GM12878 (cell line): ENCODE results near the gene KCNK13. TPM values are rescaled to one million over a fixed set of nuclear protein-coding genes. Genes with fewer than 3 reads are reported as not detected.

Experiments used
- CHD4 ChIP-seq: fragments of 200-600 bp; sonication (generic); IDR thresholded peaks from 2 replicates; pipeline ENCODE4 v1.6.1; 2016; ENCODE audit warnings: mild to moderate bottlenecking
- CTCF ChIP-seq, 3 experiments: IDR thresholded peaks in 2 of 3; conservative IDR thresholded peaks in 1 of 3; 2 replicates each; pipeline ENCODE4 v1.5.1; 2011; ENCODE audit warnings: low read depth in 3 of 3, low read length in 3 of 3, mild to moderate bottlenecking in 3 of 3, control low read depth in 2 of 3, moderate library complexity in 2 of 3, inconsistent platforms in 1 of 3, mixed read lengths in 1 of 3; ENCODE audit not compliant: control insufficient read depth in 2 of 3, insufficient read depth in 1 of 3; ENCODE audit errors: extremely low read depth in 1 of 3
- ESRRA ChIP-seq: IDR thresholded peaks from 2 replicates; pipeline ENCODE4 v1.6.1; 2012; ENCODE audit warnings: mild to moderate bottlenecking, low read length, improper control_type of control experiment
- KDM1A ChIP-seq: fragments of 200-600 bp; sonication (generic); IDR thresholded peaks from 2 replicates; pipeline ENCODE4 v1.6.1; 2016; ENCODE audit warnings: borderline replicate concordance
- MXI1 ChIP-seq: fragments of 150-350 bp; IDR thresholded peaks from 2 replicates; pipeline ENCODE4 v1.6.1; 2011; ENCODE audit warnings: low read depth, mild to moderate bottlenecking, inconsistent platforms, low read length, improper control_type of control experiment
- SP1 ChIP-seq: IDR thresholded peaks from one replicate; pipeline ENCODE4 v1.6.1; 2011; ENCODE audit warnings: low read depth, low read length
- STAT3 ChIP-seq: IDR thresholded peaks from 2 replicates; pipeline ENCODE4 v1.6.1; 2011; ENCODE audit warnings: low read depth, low read length, improper control_type of control experiment
- TAF1 ChIP-seq: IDR thresholded peaks from 2 replicates; pipeline ENCODE4 v1.6.1; 2011; ENCODE audit warnings: mild to moderate bottlenecking, low read depth, low read length, borderline replicate concordance
- WRNIP1 ChIP-seq: IDR thresholded peaks from 2 replicates; pipeline ENCODE4 v1.6.1; 2011; ENCODE audit warnings: low read depth, low read length, improper control_type of control experiment, borderline replicate concordance
- ZNF207 ChIP-seq: fragments of 450-650 bp; IDR thresholded peaks from 2 replicates; pipeline ENCODE4 v1.6.1; 2014; ENCODE audit warnings: antibody characterized with exemption, mild to moderate bottlenecking, borderline replicate concordance
- ZNF592 ChIP-seq: fragments of 450-650 bp; IDR thresholded peaks from 2 replicates; pipeline ENCODE4 v1.6.1; 2017; ENCODE audit warnings: mild to moderate bottlenecking, moderate library complexity
- polyA plus RNA-seq, 11 experiments: library from polyadenylated mRNA; depleted of rRNA in 4 of 11; unstranded in 6 of 11; stranded (reverse) in 5 of 11; fragments of >200 nt; fragmentation: Nextera tagmentation in 4 of 11; fragmentation: Illumina TruSeq in 1 of 11; extraction: Ambion mirVana in 4 of 11; extraction: Trizol in 1 of 11; gene quantifications; 1 replicate in 1 of 11; 2 replicates in 10 of 11; pipeline versions ENCODE4 v1.2.1 to v1.2.3, GENCODE V29; 2011 to 2016; ENCODE audit warnings: inconsistent platforms in 2 of 11, missing spikeins in 2 of 11, low read depth in 1 of 11
- total RNA-seq, 4 experiments: library from RNA; depleted of rRNA in 3 of 4; stranded (reverse); fragments of >200 nt in 3 of 4; fragmentation: Illumina TruSeq in 1 of 4; extraction: Trizol in 1 of 4; gene quantifications; 2 replicates each; pipeline versions ENCODE4 v1.2.1 to v1.2.3, GENCODE V29; 2013 to 2021

KCNK13 gene
- total and polyA plus RNA-seq, 10 of the 15 experiments (the other 5 are each of a cell fraction or from before 2014, with no cell fraction given) = not detected

GRCh38 chr14:90204516-90204915 lies 142.7 kb downstream of the KCNK13 start (continued):
- TF ChIP-seq CTCF (IDR thresholded peaks at IDR 0.05 in 2 of 3, conservative IDR thresholded peaks at IDR 0.05 in 1 of 3; ENCODE audit: control insufficient read depth in 2 of 3, extremely low read depth in 1 of 3, insufficient read depth in 1 of 3, low read depth in 3 of 3, low read length in 3 of 3) = no peak
- TF ChIP-seq ESRRA = no peak
- TF ChIP-seq CHD4 = no peak
- TF ChIP-seq STAT3 = no peak
- no peak for TF ChIP-seq ZNF207
- no peak for TF ChIP-seq SP1
- no peak for TF ChIP-seq WRNIP1
- no peak for TF ChIP-seq MXI1
- no peak for TF ChIP-seq ZNF592
- no peak for TF ChIP-seq TAF1
- TF ChIP-seq KDM1A = no peak
